GM12878 (cell line): ENCODE results near the gene RAP1GAP2. TPM values are rescaled to one million over a fixed set of nuclear protein-coding genes. Genes with fewer than 3 reads are reported as not detected.

ENCODE experiments used
- HDAC6 ChIP-seq: fragments of 200-600 bp; sonication (generic); IDR thresholded peaks from one replicate; pipeline ENCODE4 v1.8.0; 2017; ENCODE audit warnings: antibody characterized with exemption; ENCODE audit not compliant: unreplicated experiment
- polyA plus RNA-seq, 11 experiments: library from polyadenylated mRNA; depleted of rRNA in 4 of 11; unstranded in 6 of 11; stranded (reverse) in 5 of 11; fragments of >200 nt; fragmentation: Nextera tagmentation in 4 of 11; fragmentation: Illumina TruSeq in 1 of 11; extraction: Ambion mirVana in 4 of 11; extraction: Trizol in 1 of 11; gene quantifications; 1 replicate in 1 of 11; 2 replicates in 10 of 11; pipeline versions ENCODE4 v1.2.1 to v1.2.3, GENCODE V29; 2011 to 2016; ENCODE audit warnings: inconsistent platforms in 2 of 11, missing spikeins in 2 of 11, low read depth in 1 of 11
- total RNA-seq, 4 experiments: library from RNA; depleted of rRNA in 3 of 4; stranded (reverse); fragments of >200 nt in 3 of 4; fragmentation: Illumina TruSeq in 1 of 4; extraction: Trizol in 1 of 4; gene quantifications; 2 replicates each; pipeline versions ENCODE4 v1.2.1 to v1.2.3, GENCODE V29; 2013 to 2021
- TF ChIP-seq, protein P1 (sequence below): fragments of 450-650 bp; formaldehyde crosslinking; IDR thresholded peaks from 2 replicates; pipeline ENCODE4 v1.4.0; 2022; ENCODE audit warnings: mild to moderate bottlenecking, moderate library complexity
- TF ChIP-seq, protein P2 (sequence below): fragments of 450-650 bp; formaldehyde crosslinking; IDR thresholded peaks from 2 replicates; pipeline ENCODE4 v1.4.0; 2020; ENCODE audit warnings: mild to moderate bottlenecking, moderate library complexity

RAP1GAP2 gene
- total and polyA plus RNA-seq, 10 of the 15 experiments (the other 5 are each of a cell fraction or from before 2014, with no cell fraction given) = 0.03 to 0.95 (median 0.49) TPM; not detected in 2

DNA sequence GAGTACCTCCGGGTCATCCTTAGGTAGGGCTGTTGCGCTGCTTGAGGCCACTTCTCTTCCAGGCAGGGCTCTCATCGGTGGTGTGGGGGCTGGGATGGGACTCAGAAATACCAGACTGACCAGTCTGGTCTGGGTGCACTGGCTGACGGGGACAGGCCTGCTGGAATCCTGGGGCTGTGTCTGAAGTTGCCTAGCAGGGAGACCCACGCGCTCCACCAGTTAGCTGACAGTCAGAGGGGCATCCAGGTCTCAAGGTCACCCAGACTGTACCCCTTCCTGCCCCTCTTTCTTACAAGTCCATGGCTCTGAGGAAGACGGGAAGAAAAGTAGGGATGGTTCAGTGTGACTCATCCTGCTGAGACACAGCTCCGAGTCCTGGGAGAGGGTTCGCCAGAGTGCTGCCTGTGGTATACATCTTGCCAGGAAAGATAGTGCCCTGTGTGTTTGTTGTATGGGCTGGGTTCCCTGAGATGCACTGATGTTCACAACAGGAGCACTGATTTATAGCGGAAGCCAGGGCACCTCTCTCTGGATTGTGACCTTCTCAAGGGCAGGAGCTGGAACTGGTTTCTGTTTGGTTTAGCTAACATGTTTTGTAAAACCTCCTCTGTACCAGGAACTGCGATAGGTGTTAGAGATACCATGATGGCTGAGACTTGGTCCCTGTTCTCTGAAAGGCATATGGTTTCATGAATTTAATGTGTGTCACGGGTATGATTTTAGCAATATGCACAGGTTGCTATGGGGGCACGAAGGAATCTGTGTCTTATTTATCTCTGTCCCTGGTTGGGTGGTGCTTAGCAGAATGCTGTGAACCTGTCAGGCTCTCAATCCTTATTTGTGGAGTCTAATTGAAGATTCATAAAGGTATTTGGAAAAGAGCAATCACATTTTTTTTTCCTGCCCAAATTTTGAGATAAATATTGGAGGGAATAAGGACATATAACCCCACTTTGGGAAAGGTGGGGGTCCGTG is 169.7 kb downstream of the RAP1GAP2 start (continued):
- TF ChIP-seq, protein P1, sequence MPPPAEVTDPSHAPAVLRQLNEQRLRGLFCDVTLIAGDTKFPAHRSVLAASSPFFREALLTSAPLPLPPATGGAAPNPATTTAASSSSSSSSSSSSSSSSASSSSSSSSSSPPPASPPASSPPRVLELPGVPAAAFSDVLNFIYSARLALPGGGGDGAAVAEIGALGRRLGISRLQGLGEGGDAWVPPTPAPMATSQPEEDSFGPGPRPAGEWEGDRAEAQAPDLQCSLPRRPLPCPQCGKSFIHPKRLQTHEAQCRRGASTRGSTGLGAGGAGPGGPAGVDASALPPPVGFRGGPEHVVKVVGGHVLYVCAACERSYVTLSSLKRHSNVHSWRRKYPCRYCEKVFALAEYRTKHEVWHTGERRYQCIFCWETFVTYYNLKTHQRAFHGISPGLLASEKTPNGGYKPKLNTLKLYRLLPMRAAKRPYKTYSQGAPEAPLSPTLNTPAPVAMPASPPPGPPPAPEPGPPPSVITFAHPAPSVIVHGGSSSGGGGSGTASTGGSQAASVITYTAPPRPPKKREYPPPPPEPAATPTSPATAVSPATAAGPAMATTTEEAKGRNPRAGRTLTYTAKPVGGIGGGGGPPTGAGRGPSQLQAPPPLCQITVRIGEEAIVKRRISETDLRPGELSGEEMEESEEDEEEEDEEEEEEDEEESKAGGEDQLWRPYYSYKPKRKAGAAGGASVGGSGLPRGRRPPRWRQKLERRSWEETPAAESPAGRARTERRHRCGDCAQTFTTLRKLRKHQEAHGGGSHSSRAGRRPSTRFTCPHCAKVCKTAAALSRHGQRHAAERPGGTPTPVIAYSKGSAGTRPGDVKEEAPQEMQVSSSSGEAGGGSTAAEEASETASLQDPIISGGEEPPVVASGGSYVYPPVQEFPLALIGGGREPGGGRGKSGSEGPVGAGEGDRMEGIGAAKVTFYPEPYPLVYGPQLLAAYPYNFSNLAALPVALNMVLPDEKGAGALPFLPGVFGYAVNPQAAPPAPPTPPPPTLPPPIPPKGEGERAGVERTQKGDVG (CRISPR knock-in tag) = no peak
- TF ChIP-seq HDAC6 = no peak
- TF ChIP-seq, protein P2, sequence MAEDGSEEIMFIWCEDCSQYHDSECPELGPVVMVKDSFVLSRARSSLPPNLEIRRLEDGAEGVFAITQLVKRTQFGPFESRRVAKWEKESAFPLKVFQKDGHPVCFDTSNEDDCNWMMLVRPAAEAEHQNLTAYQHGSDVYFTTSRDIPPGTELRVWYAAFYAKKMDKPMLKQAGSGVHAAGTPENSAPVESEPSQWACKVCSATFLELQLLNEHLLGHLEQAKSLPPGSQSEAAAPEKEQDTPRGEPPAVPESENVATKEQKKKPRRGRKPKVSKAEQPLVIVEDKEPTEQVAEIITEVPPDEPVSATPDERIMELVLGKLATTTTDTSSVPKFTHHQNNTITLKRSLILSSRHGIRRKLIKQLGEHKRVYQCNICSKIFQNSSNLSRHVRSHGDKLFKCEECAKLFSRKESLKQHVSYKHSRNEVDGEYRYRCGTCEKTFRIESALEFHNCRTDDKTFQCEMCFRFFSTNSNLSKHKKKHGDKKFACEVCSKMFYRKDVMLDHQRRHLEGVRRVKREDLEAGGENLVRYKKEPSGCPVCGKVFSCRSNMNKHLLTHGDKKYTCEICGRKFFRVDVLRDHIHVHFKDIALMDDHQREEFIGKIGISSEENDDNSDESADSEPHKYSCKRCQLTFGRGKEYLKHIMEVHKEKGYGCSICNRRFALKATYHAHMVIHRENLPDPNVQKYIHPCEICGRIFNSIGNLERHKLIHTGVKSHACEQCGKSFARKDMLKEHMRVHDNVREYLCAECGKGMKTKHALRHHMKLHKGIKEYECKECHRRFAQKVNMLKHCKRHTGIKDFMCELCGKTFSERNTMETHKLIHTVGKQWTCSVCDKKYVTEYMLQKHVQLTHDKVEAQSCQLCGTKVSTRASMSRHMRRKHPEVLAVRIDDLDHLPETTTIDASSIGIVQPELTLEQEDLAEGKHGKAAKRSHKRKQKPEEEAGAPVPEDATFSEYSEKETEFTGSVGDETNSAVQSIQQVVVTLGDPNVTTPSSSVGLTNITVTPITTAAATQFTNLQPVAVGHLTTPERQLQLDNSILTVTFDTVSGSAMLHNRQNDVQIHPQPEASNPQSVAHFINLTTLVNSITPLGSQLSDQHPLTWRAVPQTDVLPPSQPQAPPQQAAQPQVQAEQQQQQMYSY = no peak
